ENCODE data around the gene MAPKBP1.

Gene MAPKBP1

GRCh38 chr15:41844814-41845213, 70.5 kb downstream of the MAPKBP1 start:
- TF ChIP-seq CTCF (IDR thresholded peaks at IDR 0.05; ENCODE audit: low read depth, low read length) = no peak
- DNase-seq (ENCODE audit: low read depth in 2 of 2) = no peak
- no peak overlapping the region for H3K4me3 ChIP-seq (replicated peaks in 1 of 2; ENCODE audit: low read depth in 2 of 2, low read length in 2 of 2)

GRCh38 chr15:41847206-41847605, 72.9 kb downstream of the MAPKBP1 start:
- no peak overlapping the region for H3K4me3 ChIP-seq (replicated peaks in 1 of 2; ENCODE audit: low read depth in 2 of 2, low read length in 2 of 2)
- TF ChIP-seq CTCF (IDR thresholded peaks at IDR 0.05; ENCODE audit: low read depth, low read length) = no peak
- DNase-seq (ENCODE audit: low read depth in 2 of 2) = no peak

GRCh38 chr15:41847981-41848380, 73.7 kb downstream of the MAPKBP1 start:
- H3K4me3 ChIP-seq (replicated peaks in 1 of 2; ENCODE audit: low read depth in 2 of 2, low read length in 2 of 2) = no peak overlapping the region
- no peak for DNase-seq (ENCODE audit: low read depth in 2 of 2)
- TF ChIP-seq CTCF (IDR thresholded peaks at IDR 0.05; ENCODE audit: low read depth, low read length) = no peak

- no peak for TF ChIP-seq CTCF (IDR thresholded peaks at IDR 0.05; ENCODE audit: low read depth, low read length)
- no peak overlapping the region for H3K4me3 ChIP-seq (replicated peaks in 1 of 2; ENCODE audit: low read depth in 2 of 2, low read length in 2 of 2)
- DNase-seq (ENCODE audit: low read depth in 2 of 2) = no peak
Measured at GRCh38 chr15:41848631-41849030, 74.3 kb downstream of the MAPKBP1 start.

- TF ChIP-seq CTCF (IDR thresholded peaks at IDR 0.05; ENCODE audit: low read depth, low read length) = no peak
Measured at GRCh38 chr15:41849204-41849603, 74.9 kb downstream of the MAPKBP1 start.

GRCh38 chr15:41849861-41850260, 75.6 kb downstream of the MAPKBP1 start:
- no peak overlapping the region for H3K4me3 ChIP-seq (replicated peaks in 1 of 2; ENCODE audit: low read depth in 2 of 2, low read length in 2 of 2)
- DNase-seq (ENCODE audit: low read depth in 2 of 2) = no peak
- no peak for TF ChIP-seq CTCF (IDR thresholded peaks at IDR 0.05; ENCODE audit: low read depth, low read length)

More at GRCh38 chr15:41849204-41849603, 74.9 kb downstream of the MAPKBP1 start:
- DNase-seq (ENCODE audit: low read depth in 2 of 2) = no peak
- H3K4me3 ChIP-seq (replicated peaks in 1 of 2; ENCODE audit: low read depth in 2 of 2, low read length in 2 of 2) = no peak overlapping the region

GRCh38 chr15:41850482-41851166, 76.3 kb downstream of the MAPKBP1 start:
- no peak for DNase-seq (ENCODE audit: low read depth in 2 of 2)
- no peak overlapping the region for H3K4me3 ChIP-seq (replicated peaks in 1 of 2; ENCODE audit: low read depth in 2 of 2, low read length in 2 of 2)
- TF ChIP-seq CTCF (IDR thresholded peaks at IDR 0.05; ENCODE audit: low read depth, low read length) = no peak
